Endothelial cell of umbilical vein (primary cell): ENCODE measurements around the gene GPAM. TPM values are rescaled to one million over a fixed set of nuclear protein-coding genes. Genes with fewer than 3 reads are reported as not detected.

ENCODE experiments used
- BruUV-seq: library from RNA; stranded (reverse); fragments of 400-500 nt; replicated peaks from 2 replicates; lab custom pipeline; 2021; lab: Mats Ljungman, UMichigan
- CTCF ChIA-PET: fragments of 300-600, 350-600 bp; sonication (Branson Sonifier 250); formaldehyde crosslinking; loops from one replicate; lab custom pipeline; 2021; ENCODE audit warnings: antibody characterized with exemption, inconsistent platforms; lab: Charles Lee
- POLR2A ChIA-PET: fragments of 300-600, 350-600 bp; sonication (Branson Sonifier 250); formaldehyde crosslinking; loops from one replicate; lab custom pipeline; 2021; ENCODE audit warnings: antibody characterized with exemption, inconsistent platforms; lab: Charles Lee
- DNase-seq: peaks from one replicate; pipeline ENCODE4 v3.0.0-alpha.2; 2011; ENCODE audit warnings: low read depth, low spot score
- FAIRE-seq: peaks from 2 replicates; lab custom pipeline; 2011; peaks lifted over from hg19 to GRCh38; lab: Jason Lieb, UNC
- H2AFZ ChIP-seq: 2 replicates; pipeline ENCODE4 v1.6.0; 2012; ENCODE audit warnings: low read depth, low read length, control low read depth, inconsistent platforms
- H3K27ac ChIP-seq: 2 replicates; pipeline ENCODE4 v1.5.1; 2011; ENCODE audit warnings: low read depth, mild to moderate bottlenecking, control low read depth, low read length, moderate library complexity; ENCODE audit not compliant: insufficient read depth
- H3K27me3 ChIP-seq, 2 experiments: 2 replicates each; pipeline versions ENCODE4 v1.6.0 to v1.6.1; 2011; ENCODE audit warnings: low read length in 2 of 2, mixed read lengths in 1 of 2; ENCODE audit not compliant: control insufficient read depth in 2 of 2, insufficient read depth in 2 of 2
- H3K36me3 ChIP-seq, 2 experiments: 2 replicates in 1 of 2; 3 replicates in 1 of 2; pipeline ENCODE4 v1.5.1; 2011; ENCODE audit warnings: low read length in 2 of 2, mild to moderate bottlenecking in 1 of 2, moderate library complexity in 1 of 2; ENCODE audit not compliant: control insufficient read depth in 2 of 2, insufficient read depth in 2 of 2; ENCODE audit errors: extremely low read depth in 1 of 2
- H3K4me1 ChIP-seq: 3 replicates; pipeline ENCODE4 v1.5.1; 2011; ENCODE audit warnings: mild to moderate bottlenecking, low read length; ENCODE audit not compliant: control insufficient read depth, insufficient read depth; ENCODE audit errors: extremely low read depth
- H3K4me2 ChIP-seq: 2 replicates; pipeline ENCODE4 v1.6.1; 2011; ENCODE audit warnings: low read length, control low read depth, mixed read lengths; ENCODE audit not compliant: insufficient read depth
- H3K4me3 ChIP-seq, 3 experiments: fragments of 200-600 bp in 1 of 3; sonication (generic), shearing (Covaris generic) in 1 of 3; replicated peaks in 1 of 3; 2 replicates each; pipeline ENCODE4 v1.5.1; 2011 to 2016; ENCODE audit warnings: control low read depth in 3 of 3, low read length in 3 of 3, mild to moderate bottlenecking in 2 of 3, inconsistent platforms in 1 of 3, low read depth in 1 of 3, moderate library complexity in 1 of 3; ENCODE audit not compliant: insufficient read depth in 1 of 3
- H3K79me2 ChIP-seq: 2 replicates; pipeline ENCODE4 v1.6.0; 2012; ENCODE audit warnings: low read length, inconsistent platforms; ENCODE audit not compliant: control insufficient read depth, insufficient read depth
- H3K9ac ChIP-seq: replicated peaks from 2 replicates; pipeline ENCODE3; 2011; ENCODE audit warnings: low read length, control low read depth; ENCODE audit not compliant: insufficient read depth; ENCODE audit errors: extremely low read depth
- H3K9me1 ChIP-seq: replicated peaks from 3 replicates; pipeline ENCODE4 v1.6.0; 2011; ENCODE audit warnings: mild to moderate bottlenecking, low read length; ENCODE audit not compliant: control insufficient read depth, insufficient read depth; ENCODE audit errors: extremely low read depth
- H3K9me3 ChIP-seq: replicated peaks from 2 replicates; pipeline ENCODE4 v1.5.1; 2012; ENCODE audit warnings: low read length, inconsistent platforms; ENCODE audit not compliant: control insufficient read depth, insufficient read depth
- H4K20me1 ChIP-seq: replicated peaks from 2 replicates; pipeline ENCODE3; 2011; ENCODE audit warnings: mild to moderate bottlenecking, low read length; ENCODE audit not compliant: control insufficient read depth, insufficient read depth; ENCODE audit errors: extremely low read depth
- CTCF ChIP-seq, 2 donors: IDR thresholded peaks; 1 replicate in 1 of 2; 2 replicates in 1 of 2; pipeline ENCODE4 v1.5.1; 2011; ENCODE audit warnings: low read length in 2 of 2, mild to moderate bottlenecking in 2 of 2, moderate library complexity in 2 of 2, control low read depth in 1 of 2, inconsistent platforms in 1 of 2, low read depth in 1 of 2; ENCODE audit not compliant: insufficient read depth in 1 of 2; ENCODE audit errors: extremely low read depth in 1 of 2
- EZH2 ChIP-seq: IDR thresholded peaks from 2 replicates; pipeline ENCODE4 v1.6.1; 2012; ENCODE audit warnings: borderline replicate concordance, low read depth, mild to moderate bottlenecking, moderate library complexity, low read length, inconsistent platforms; ENCODE audit not compliant: severe bottlenecking
- FOS ChIP-seq: IDR thresholded peaks from 2 replicates; pipeline ENCODE4 v1.6.1; 2011; ENCODE audit warnings: mild to moderate bottlenecking, low read length, moderate library complexity, borderline replicate concordance; ENCODE audit not compliant: insufficient read depth
- GATA2 ChIP-seq: IDR thresholded peaks from 2 replicates; pipeline ENCODE4 v1.7.0; 2011; ENCODE audit warnings: low read depth, mild to moderate bottlenecking, moderate library complexity, mixed read lengths, low read length; ENCODE audit not compliant: insufficient read length, insufficient read depth
- JUN ChIP-seq: IDR thresholded peaks from 2 replicates; pipeline ENCODE4 v1.6.1; 2011; ENCODE audit warnings: borderline replicate concordance, low read depth; ENCODE audit not compliant: insufficient read length, insufficient read depth
- MAX ChIP-seq: IDR thresholded peaks from 2 replicates; pipeline ENCODE4 v1.6.1; 2011; ENCODE audit not compliant: insufficient read depth, insufficient read length
- MYC ChIP-seq: IDR thresholded peaks from one replicate; pipeline ENCODE4 v1.6.1; 2011; ENCODE audit warnings: mild to moderate bottlenecking, low read depth, low read length
- POLR2A ChIP-seq: IDR thresholded peaks from 2 replicates; pipeline ENCODE4 v1.6.1; 2012; ENCODE audit warnings: low read depth, mild to moderate bottlenecking, control low read depth, low read length
- POLR2AphosphoS5 ChIP-seq: IDR thresholded peaks from 2 replicates; pipeline ENCODE4 v1.6.1; 2012; ENCODE audit warnings: low read depth, mild to moderate bottlenecking, control low read depth, low read length, moderate library complexity; ENCODE audit not compliant: insufficient read depth
- dilution Hi-C: fragments of 300-500 bp; cut with MboI; formaldehyde crosslinking; loops from one replicate; pipeline ENCODE4 v1.15.0; 2019; ENCODE audit warnings: low sequenced_read_pairs; ENCODE audit not compliant: extremely low pct_ligation_motif_present
- intact Hi-C: fragments of 100-400 bp; cut with micrococcal nuclease; formaldehyde crosslinking; loops from one replicate; pipeline ENCODE4 v1.10.0; 2022
- polyA plus RNA-seq, 4 experiments: library from polyadenylated mRNA; depleted of rRNA in 3 of 4; stranded (reverse) in 3 of 4; unstranded in 1 of 4; fragments of >200 nt; gene quantifications; 2 replicates each; pipeline versions ENCODE4 v1.2.1 to v1.2.3, GENCODE V29; 2011 to 2012; ENCODE audit warnings: missing spikeins in 1 of 4
- total RNA-seq: library from RNA; stranded (reverse); gene quantifications from 2 replicates; pipeline ENCODE4 v1.2.3, GENCODE V29; 2021

Gene GPAM
- total and polyA plus RNA-seq, 2 donors (not counting 3 experiments of a cell fraction or from before 2014, with no cell fraction given) = 3.4 to 9.7 TPM

- Histone ChIP-seq H3K9ac (no peak overlapping the region), H3K27ac (no peak overlapping the region), H2AFZ (no peak overlapping the region), H3K79me2 (no peaks in the 10 kb centered on the region), H3K9me1 (no peaks in the 10 kb centered on the region), H3K4me2 (no peak overlapping the region), H4K20me1 (no peaks in the 10 kb centered on the region), H3K9me3 (no peaks in the 10 kb centered on the region), H3K4me3 (no peak overlapping the region), H3K4me1 (no peaks in the 10 kb centered on the region), H3K27me3 (no peaks in the 10 kb centered on the region), H3K36me3 (no peaks in the 10 kb centered on the region)
- TF ChIP-seq CTCF (IDR thresholded peaks at IDR 0.05; ENCODE audit: extremely low read depth in 1 of 2, insufficient read depth in 1 of 2, low read depth in 1 of 2, low read length in 2 of 2) = peak; percentile 90 to 91
- no peak for TF ChIP-seq POLR2A
- intact Hi-C loops = loop anchor here (1.0 kb wide), 3 partner anchors 175 to 332 kb away; no protein-coding TSS in a partner anchor
- CTCF ChIA-PET = interaction anchor here (0.8 to 6.7 kb wide), 6 partner anchors 9 to 332 kb away, joined by 3 to 115 read pairs (median 4); no protein-coding TSS in a partner anchor
- BruUV-seq = no TSS peak
- FAIRE-seq = peak; percentile 93
- peak; percentile 67 for DNase-seq
- dilution Hi-C loops = no loop called here
- POLR2A ChIA-PET = no interaction called here
These were observed 43.2 kb downstream of the GPAM start for GRCh38 chr10:112140110-112140970.

GRCh38 chr10:112139176-112139575 is 44.4 kb downstream of the GPAM start:
- Histone ChIP-seq H3K9me3 (no peaks in the 10 kb centered on the region), H3K9me1 (no peaks in the 10 kb centered on the region), H4K20me1 (no peaks in the 10 kb centered on the region), H3K36me3 (no peaks in the 10 kb centered on the region), H3K27ac (no peak overlapping the region), H3K27me3 (no peaks in the 10 kb centered on the region), H3K9ac (no peak overlapping the region), H3K4me1 (no peaks in the 10 kb centered on the region), H3K4me2 (no peak overlapping the region), H3K79me2 (no peaks in the 10 kb centered on the region), H3K4me3 (no peak overlapping the region), H2AFZ (no peak overlapping the region)
- CTCF ChIA-PET = interaction anchor here (1.2 to 6.7 kb wide), 10 partner anchors 9 to 1530 kb away, joined by 3 to 115 read pairs (median 16); no protein-coding TSS in a partner anchor
- DNase-seq (no peak), FAIRE-seq (no peak)
- intact Hi-C loops (loop anchor here (5.0 kb wide), 3 partner anchors 1527 to 1912 kb away; no protein-coding TSS in a partner anchor), dilution Hi-C loops (no loop called here)
- POLR2A ChIA-PET = interaction anchor here (0.6 kb wide), 1 partner anchor 1136 kb away, joined by 3 read pairs; no protein-coding TSS in a partner anchor
- BruUV-seq = no TSS peak
- TF ChIP-seq CTCF (IDR thresholded peaks at IDR 0.05; ENCODE audit: extremely low read depth in 1 of 2, insufficient read depth in 1 of 2, low read depth in 1 of 2, low read length in 2 of 2) (no peak), POLR2A (no peak), GATA2 (no peak), MYC (no peak), EZH2 (no peak), MAX (no peak), JUN (no peak), FOS (no peak), POLR2AphosphoS5 (no peak)
